Hepatic stellate cell (primary cell): ENCODE measurements around the gene ZFPM1.

Experiments
- DNase-seq: peaks from one replicate; pipeline ENCODE4 v3.0.0; 2011; ENCODE audit warnings: low spot score

The ZFPM1 gene

GRCh38 chr16:88568710-88569613 lies 115.9 kb downstream of the ZFPM1 start:
- DNase-seq, result no peak

GRCh38 chr16:88569614-88569984 lies 116.5 kb downstream of the ZFPM1 start:
- DNase-seq, result no peak

GRCh38 chr16:88569985-88570690 lies 117.1 kb downstream of the ZFPM1 start, which contains the start of gene ZC3H18:
Gene ZC3H18, plus strand, starts transcription at chr16:88570403. Its CDS starts 6,721 bp downstream, at chr16:88577124.
- DNase-seq, result peak; percentile 100

- no peak for DNase-seq
Observed at GRCh38 chr16:88570691-88571092, 117.6 kb downstream of the ZFPM1 start.

- no peak for DNase-seq
Observed at GRCh38 chr16:88575251-88575650, 122.2 kb downstream of the ZFPM1 start.

- DNase-seq, result no peak
Observed at GRCh38 chr16:88576307-88576706, 123.2 kb downstream of the ZFPM1 start.

- DNase-seq, result no peak
Observed at GRCh38 chr16:88577166-88577565, 124.1 kb downstream of the ZFPM1 start.

- DNase-seq, result no peak
Observed at GRCh38 chr16:88578446-88579313, 125.6 kb downstream of the ZFPM1 start.

- DNase-seq, result no peak
Observed at GRCh38 chr16:88580371-88580770, 127.3 kb downstream of the ZFPM1 start.

GRCh38 chr16:88581033-88581432 lies 128.0 kb downstream of the ZFPM1 start:
- DNase-seq, result no peak

- DNase-seq, result no peak
Observed at GRCh38 chr16:88582912-88583575, 130.0 kb downstream of the ZFPM1 start.

- no peak for DNase-seq
Observed at GRCh38 chr16:88584676-88585075, 131.6 kb downstream of the ZFPM1 start.

GRCh38 chr16:88585269-88585668 lies 132.2 kb downstream of the ZFPM1 start:
- no peak for DNase-seq

- no peak for DNase-seq
Observed at GRCh38 chr16:88585927-88586581, 133.0 kb downstream of the ZFPM1 start.
